NCI-H524 treated with DMSO at 0.1 percent for 48 hours (cell line): ENCODE measurements around the gene UGT1A1.

ENCODE experiments used
- DNase-seq: peaks from one replicate; lab custom pipeline; 2025; lab: John Stamatoyannopoulos, UW

UGT1A1 gene

DNA sequence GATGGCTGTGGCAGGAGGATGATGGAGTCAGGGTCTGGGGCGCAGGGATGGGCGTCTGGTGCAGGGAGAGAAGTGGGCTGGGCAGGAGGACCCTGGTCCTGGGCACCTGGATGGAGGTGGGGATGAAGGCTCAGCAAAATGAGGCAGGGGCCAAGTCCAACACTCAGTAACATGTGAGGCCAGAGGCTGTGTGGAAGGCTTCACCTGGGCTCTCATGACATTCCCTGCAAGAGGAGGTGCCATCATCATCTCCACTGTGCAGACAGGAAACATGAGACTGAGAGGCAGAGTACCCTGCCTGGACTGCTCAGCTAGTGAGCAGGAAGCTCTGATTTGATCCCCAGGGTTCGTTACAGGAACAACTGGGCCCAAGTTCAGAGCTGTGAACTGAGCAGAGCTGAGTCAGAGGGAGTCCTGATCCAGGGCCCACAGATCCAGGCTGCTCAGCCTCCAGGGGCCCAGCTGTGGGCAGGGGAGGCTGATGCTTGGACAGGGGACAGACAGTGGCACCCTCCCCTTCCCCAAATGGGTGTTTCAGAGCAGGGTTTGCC, 57.4 kb downstream of the UGT1A1 start:
- DNase-seq, result no peak

DNA sequence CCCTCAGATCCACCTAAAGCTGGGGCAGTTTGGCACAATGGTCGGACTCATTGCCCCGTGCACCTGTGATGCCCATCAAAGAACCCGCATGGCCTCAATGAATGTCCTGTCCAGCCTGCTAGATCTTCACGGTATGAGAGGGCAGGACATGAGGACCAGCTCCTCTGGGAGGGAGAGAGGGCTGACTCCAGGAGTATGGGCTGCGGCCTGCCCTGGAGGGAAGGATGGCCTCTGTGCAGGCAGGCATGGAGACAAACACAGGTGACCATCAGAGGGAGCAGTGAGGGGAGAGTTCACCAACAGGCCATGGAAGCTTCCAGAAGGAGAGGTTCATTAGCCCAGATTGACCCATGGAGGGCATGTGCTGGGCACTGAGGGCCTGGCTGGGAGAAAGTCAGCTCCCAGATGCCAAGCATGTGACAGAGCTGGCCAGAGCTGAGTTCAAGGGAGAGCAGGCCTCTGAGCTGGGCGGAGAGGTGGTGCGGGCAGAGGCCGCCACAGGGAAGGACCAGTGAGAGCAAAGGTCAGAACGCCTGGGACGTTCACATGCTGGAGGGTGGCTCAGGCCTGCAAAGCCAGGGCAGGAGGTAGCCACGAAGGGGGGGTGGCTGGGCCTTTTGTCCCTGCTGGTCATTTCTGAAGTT, 58.0 kb downstream of the UGT1A1 start:
- no peak for DNase-seq

DNA sequence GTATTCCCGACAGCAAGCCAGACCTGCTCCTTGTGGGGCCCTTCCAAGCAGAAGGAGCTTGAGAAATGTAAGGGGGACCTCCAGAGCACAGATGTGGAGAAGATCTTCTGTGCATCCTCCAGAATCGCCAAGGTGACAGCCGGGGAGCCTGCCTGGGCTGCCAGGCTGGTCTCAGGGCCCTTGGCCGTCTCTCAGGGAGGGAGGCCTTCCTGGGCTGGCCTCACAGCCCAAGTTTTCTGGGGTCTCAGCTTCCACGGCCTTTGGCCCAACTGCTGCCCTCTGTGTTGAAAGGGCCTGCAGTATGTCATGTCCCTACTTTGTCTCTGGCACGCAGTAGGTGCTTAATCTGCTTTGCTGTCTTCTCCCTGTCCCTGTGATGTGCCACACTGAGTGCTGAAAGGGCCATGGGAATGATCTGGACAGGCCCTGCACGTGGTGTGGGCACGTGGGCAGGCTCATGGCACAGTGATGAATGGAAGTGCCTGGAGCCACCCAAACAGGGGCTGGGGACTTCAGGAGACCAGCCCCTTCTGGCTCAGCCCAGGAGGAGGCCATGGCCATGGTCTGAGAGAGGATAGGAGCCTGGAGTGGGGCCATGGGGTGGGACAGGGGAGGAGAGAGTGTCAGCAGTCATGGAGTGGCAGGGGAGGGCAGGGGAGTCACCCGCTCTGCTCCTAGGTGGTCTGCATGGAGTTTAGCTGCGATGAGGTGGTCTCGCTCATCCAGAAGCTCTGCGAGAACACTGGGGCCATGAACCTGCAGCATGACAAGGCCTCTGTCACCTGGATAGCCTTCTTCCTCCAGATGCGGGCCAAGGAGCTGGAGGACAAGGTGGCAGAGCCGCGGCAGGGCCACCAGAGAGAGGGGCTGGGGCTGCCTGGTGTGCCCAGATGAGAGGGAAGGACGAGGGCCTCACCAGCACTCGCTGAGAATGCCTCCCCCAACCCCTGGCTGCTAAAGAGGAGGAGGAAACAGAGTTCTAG, 58.9 kb downstream of the UGT1A1 start:
- DNase-seq, result no peak

DNA sequence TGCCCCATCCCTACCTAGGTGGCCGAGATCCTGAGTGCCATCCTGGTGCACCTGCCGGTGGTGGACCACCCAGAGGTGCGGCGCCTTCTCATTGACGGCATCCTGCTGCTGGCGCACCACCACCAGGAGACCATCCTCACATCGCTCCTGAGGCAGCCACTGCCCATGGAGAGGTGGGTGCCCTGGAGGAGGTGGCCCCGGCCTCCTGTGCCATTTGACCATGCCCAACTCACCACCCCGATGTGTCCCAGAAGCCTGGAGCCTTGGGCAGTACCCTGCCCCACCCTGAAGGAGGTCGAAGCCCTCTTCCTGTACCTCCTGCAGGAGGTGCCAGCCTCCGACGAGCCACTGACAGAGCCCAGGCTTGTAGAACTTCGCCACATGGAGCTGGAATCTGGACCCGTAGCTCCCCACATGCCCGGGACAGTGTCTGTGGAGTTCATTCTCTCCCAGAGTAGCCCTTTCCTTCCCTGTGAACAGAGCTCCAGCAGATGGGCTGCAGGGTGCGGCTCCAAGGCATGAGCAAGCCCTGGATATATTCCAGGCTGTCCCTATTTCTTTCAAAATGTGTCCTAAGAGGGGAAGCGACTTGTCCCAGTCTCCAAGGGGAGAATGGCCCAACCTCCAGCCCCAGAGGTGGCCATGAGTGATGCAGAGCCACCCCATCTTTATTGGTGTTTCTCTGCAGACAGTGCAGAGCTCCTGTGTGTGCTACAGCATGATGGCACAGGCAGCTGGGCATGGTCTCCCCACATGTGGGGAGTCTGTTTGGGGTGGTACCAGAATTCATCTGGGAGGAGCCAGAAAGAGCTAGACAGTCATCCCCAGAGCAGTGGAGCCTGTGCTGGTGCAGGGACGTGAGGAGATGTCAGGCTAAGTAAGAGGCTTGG, 60.1 kb downstream of the UGT1A1 start:
- no peak for DNase-seq

DNA sequence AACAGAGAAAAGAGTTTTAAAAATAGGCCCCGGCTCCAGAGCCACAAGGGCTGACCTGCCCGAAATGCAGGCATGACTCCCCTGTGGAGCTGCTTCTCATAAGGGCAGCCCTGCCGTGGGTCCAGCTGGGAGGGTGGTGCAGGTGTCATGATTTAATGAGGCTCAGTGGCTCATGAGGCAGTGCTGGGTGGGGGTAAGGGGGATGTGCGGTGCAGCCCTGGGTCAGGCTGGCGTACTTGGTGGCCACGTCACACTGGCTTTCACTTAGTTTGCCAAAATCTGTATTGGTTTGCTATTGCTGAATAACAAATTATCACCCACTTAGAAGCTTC, 60.7 kb downstream of the UGT1A1 start:
- DNase-seq, result no peak

DNA sequence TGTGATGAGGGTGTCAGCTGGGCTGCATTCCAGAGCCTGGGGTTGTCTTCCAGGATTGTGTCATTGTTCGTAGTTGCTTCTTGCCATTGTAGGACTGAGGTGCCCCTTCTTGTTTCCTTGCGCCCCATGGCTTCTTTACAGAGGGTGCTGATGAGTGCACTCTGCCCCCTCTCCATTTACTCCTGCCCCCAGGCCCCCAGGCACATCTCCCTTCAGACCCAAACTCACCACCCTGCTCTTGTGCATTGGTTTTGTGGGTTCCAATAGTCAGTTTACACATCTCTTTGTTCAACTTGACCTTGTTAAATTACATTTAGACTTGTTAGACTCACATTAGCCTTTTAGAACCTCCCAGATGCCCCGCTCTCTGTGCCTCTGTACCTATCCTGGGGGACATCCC, 61.1 kb downstream of the UGT1A1 start:
- DNase-seq, result no peak

DNA sequence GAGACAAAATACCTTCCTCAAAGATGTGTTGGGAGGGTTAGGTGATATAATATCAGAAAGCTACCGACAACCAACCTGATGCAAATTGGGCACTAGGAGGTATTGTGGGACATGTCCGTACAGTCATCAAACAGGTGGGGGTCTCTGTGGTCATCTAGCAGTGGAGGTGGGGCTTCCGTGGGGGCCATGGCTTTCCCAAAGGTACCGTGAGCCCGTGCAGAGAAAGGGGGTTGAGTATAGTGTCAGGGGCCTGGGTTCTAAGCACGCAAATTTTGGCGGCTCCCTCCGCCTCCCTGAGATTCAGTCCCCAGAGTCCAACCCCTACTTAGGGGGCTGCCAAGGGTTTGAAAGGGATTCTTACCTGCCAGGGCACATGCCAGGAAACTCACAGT, 61.6 kb downstream of the UGT1A1 start:
- no peak for DNase-seq

DNA sequence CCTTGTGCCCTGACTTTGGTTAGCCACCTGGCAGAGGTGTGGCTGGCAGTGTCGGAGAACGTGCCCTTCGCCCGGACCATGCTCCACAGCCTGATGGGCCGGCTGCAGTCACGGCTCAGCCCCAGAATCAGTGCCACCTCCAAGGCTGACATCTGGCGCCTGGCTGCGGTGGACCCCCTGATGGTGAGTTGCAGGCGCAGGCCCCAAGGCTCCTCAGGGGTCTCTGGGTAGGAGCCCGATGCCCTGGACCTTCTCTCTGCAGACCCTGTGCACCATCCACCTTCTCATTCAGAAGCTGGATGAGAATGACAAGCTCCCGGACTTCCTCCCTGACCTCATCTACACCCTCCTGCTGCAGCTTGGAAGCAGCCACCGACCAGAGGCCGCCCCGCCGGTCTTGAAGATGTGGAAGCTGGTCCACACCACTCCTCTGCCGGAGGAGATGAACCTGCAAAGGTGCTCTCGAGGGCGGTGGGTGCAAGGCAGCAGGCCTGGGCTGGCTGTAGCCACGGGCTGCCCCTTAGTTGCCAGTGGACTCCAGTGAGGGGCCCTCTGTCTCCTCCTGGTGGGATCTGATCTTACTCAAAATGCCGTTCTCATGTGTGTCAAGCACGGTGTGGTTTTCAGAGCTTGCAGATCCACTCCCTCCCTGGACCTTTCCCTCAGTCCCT, 62.2 kb downstream of the UGT1A1 start:
- no peak for DNase-seq
